AG04450 (cell line): ENCODE measurements around the gene BEND5. TPM values are rescaled to one million over a fixed set of nuclear protein-coding genes. Genes with fewer than 3 reads are reported as not detected.

ENCODE experiments used
- CTCF ChIA-PET: fragments of 300-600, 350-600 bp; formaldehyde crosslinking; extraction: SDS; loops from one replicate; lab custom pipeline; 2022; ENCODE audit warnings: antibody characterized with exemption, inconsistent platforms; lab: Charles Lee
- POLR2A ChIA-PET: fragments of 350-600 bp; formaldehyde crosslinking; extraction: SDS; loops from one replicate; lab custom pipeline; 2021; ENCODE audit warnings: antibody characterized with exemption, inconsistent platforms; lab: Yijun Ruan, JAX
- DNase-seq: peaks from one replicate; pipeline ENCODE4 v3.0.0-alpha.2; 2011; ENCODE audit warnings: low read depth, low spot score
- H3K27ac ChIP-seq: one replicate; pipeline ENCODE4 v1.5.1; 2012; ENCODE audit warnings: low read depth, low read length, control low read depth
- H3K27me3 ChIP-seq: one replicate; pipeline ENCODE4 v1.6.0; 2012; ENCODE audit warnings: low read length; ENCODE audit not compliant: control insufficient read depth, insufficient read depth
- H3K4me3 ChIP-seq: 2 replicates; pipeline ENCODE4 v1.5.1; 2011; ENCODE audit warnings: mild to moderate bottlenecking, low read depth, low read length, control low read depth
- H3K9me3 ChIP-seq: 2 replicates; pipeline ENCODE4 v1.5.1; 2012; ENCODE audit warnings: low read length; ENCODE audit not compliant: control insufficient read depth, insufficient read depth
- polyA plus RNA-seq: library from polyadenylated mRNA; depleted of rRNA; stranded (reverse); fragments of >200 nt; gene quantifications from 2 replicates; pipeline ENCODE4 v1.2.3, GENCODE V29; 2011
- TF ChIP-seq, protein P1 (sequence below): IDR thresholded peaks from 2 replicates; pipeline ENCODE4 v1.5.1; 2011; ENCODE audit warnings: low read depth, low read length, control low read depth, inconsistent platforms

BEND5 gene
- polyA plus RNA-seq, 1 experiment: 0.74 TPM

DNA sequence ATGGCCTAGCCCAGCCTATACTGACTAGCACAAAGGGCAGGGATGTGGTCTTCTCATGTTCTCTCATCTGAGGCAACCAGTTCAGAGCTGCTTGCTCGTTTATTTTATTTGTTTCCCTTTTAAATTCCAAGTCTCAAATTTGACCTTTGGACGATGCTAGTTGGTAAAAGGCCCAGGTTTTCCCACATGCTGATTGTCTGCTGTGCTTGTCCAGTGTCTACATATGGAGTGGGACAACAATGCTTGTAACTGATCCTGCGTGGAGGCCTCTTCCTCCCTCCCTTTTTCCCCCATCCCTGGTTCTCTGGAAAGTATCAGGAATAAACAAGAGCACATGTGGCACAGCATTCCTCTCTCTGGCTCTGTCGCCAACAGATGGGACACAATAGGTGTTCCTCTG lies 34.0 kb upstream of the BEND5 start:
- no peaks in the 10 kb centered on the region for H3K27me3 ChIP-seq
- H3K9me3 ChIP-seq: no peaks in the 10 kb centered on the region
- H3K27ac ChIP-seq: no peak overlapping the region
- POLR2A ChIA-PET: no interaction called here
- CTCF ChIA-PET: interaction anchor here (0.7 to 1.4 kb wide), 2 partner anchors 62 to 133 kb away, joined by 3 to 4 read pairs; no protein-coding TSS in a partner anchor
- DNase-seq: no peak
- TF ChIP-seq, protein P1, sequence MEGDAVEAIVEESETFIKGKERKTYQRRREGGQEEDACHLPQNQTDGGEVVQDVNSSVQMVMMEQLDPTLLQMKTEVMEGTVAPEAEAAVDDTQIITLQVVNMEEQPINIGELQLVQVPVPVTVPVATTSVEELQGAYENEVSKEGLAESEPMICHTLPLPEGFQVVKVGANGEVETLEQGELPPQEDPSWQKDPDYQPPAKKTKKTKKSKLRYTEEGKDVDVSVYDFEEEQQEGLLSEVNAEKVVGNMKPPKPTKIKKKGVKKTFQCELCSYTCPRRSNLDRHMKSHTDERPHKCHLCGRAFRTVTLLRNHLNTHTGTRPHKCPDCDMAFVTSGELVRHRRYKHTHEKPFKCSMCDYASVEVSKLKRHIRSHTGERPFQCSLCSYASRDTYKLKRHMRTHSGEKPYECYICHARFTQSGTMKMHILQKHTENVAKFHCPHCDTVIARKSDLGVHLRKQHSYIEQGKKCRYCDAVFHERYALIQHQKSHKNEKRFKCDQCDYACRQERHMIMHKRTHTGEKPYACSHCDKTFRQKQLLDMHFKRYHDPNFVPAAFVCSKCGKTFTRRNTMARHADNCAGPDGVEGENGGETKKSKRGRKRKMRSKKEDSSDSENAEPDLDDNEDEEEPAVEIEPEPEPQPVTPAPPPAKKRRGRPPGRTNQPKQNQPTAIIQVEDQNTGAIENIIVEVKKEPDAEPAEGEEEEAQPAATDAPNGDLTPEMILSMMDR: no peak
- H3K4me3 ChIP-seq: no peak overlapping the region

GRCh38 chr1:48808496-48808895 lies 31.8 kb upstream of the BEND5 start:
- no peak overlapping the region for H3K27ac ChIP-seq
- TF ChIP-seq, protein P1: no peak
- H3K9me3 ChIP-seq: no peaks in the 10 kb centered on the region
- DNase-seq: no peak
- no peaks in the 10 kb centered on the region for H3K27me3 ChIP-seq
- ChIA-PET POLR2A (no interaction called here), CTCF (no interaction called here)
- H3K4me3 ChIP-seq: no peak overlapping the region

GRCh38 chr1:48807554-48808260 lies 31.0 kb upstream of the BEND5 start:
- no peaks in the 10 kb centered on the region for H3K27me3 ChIP-seq
- DNase-seq: no peak
- H3K4me3 ChIP-seq: no peak overlapping the region
- no peaks in the 10 kb centered on the region for H3K9me3 ChIP-seq
- ChIA-PET CTCF (no interaction called here), POLR2A (no interaction called here)
- no peak overlapping the region for H3K27ac ChIP-seq
- TF ChIP-seq, protein P1: no peak

- TF ChIP-seq, protein P1: no peak
- H3K27ac ChIP-seq: no peak overlapping the region
- ChIA-PET POLR2A (no interaction called here), CTCF (no interaction called here)
- no peaks in the 10 kb centered on the region for H3K27me3 ChIP-seq
- no peak for DNase-seq
- no peak overlapping the region for H3K4me3 ChIP-seq
- H3K9me3 ChIP-seq: no peaks in the 10 kb centered on the region
Measured at GRCh38 chr1:48803474-48803873, 26.8 kb upstream of the BEND5 start.

GRCh38 chr1:48794816-48795215 lies 18.1 kb upstream of the BEND5 start:
- no peak for DNase-seq
- H3K9me3 ChIP-seq: no peaks in the 10 kb centered on the region
- CTCF ChIA-PET: no interaction called here
- TF ChIP-seq, protein P1: no peak
- H3K4me3 ChIP-seq: no peak overlapping the region
- POLR2A ChIA-PET: no interaction called here
- H3K27me3 ChIP-seq: no peaks in the 10 kb centered on the region
- H3K27ac ChIP-seq: no peak overlapping the region
